Stimulated activated memory B cell treated with anti-CD40 and anti-IgM and Interleukin-4, amounts not matched to agents 10 μg/mL and 1 μg/mL and 100 μg/mL, for 72 hours (primary cell): ENCODE results near the gene PCNX1.
A peak's percentile ranks its signal among the peaks of the same experiment; 100 is the strongest.
"Not testable (repeated sequence)": the region's sequence is repeated elsewhere in the genome, so short reads cannot be mapped to it uniquely, and the experiment has no call there.

Experiments
- ATAC-seq: fragments of 150-1000 bp; cut with Tn5 transposase; 2 replicates; pipeline ENCODE4 v1.10.0; 2021
- H3K27ac Mint-ChIP-seq: one replicate; pipeline ENCODE4 v1.8.0; 2022; ENCODE audit warnings: mild to moderate bottlenecking, mixed read lengths
- H3K27me3 Mint-ChIP-seq: one replicate; pipeline ENCODE4 v1.8.0; 2022; ENCODE audit warnings: mixed read lengths
- H3K36me3 Mint-ChIP-seq: one replicate; pipeline ENCODE4 v1.8.0; 2022; ENCODE audit warnings: mixed read lengths
- H3K4me1 Mint-ChIP-seq: one replicate; pipeline ENCODE4 v1.8.0; 2022; ENCODE audit warnings: mixed read lengths
- H3K4me3 Mint-ChIP-seq: one replicate; pipeline ENCODE4 v1.8.0; 2022; ENCODE audit warnings: mild to moderate bottlenecking, moderate library complexity, mixed read lengths
- H3K9me3 Mint-ChIP-seq: one replicate; pipeline ENCODE4 v1.8.0; 2022; ENCODE audit warnings: mixed read lengths

The PCNX1 gene

GRCh38 chr14:71117839-71118743 is 210.8 kb downstream of the PCNX1 start:
- no peaks in the 10 kb centered on the region for H3K9me3 Mint-ChIP-seq
- H3K27ac Mint-ChIP-seq = peak overlapping the region; percentile 79
- H3K4me1 Mint-ChIP-seq = peaks cover 32% of the 10 kb centered on the region
- no peaks in the 10 kb centered on the region for H3K27me3 Mint-ChIP-seq
- peaks cover 12% of the 10 kb centered on the region for H3K36me3 Mint-ChIP-seq
- ATAC-seq = no peak
- H3K4me3 Mint-ChIP-seq = no peak overlapping the region

- ATAC-seq = no peak
- Mint-ChIP-seq H3K27ac (peak overlapping the region; percentile 79), H3K4me1 (peaks cover 32% of the 10 kb centered on the region), H3K4me3 (no peak overlapping the region), H3K27me3 (no peaks in the 10 kb centered on the region), H3K9me3 (no peaks in the 10 kb centered on the region), H3K36me3 (peaks cover 8% of the 10 kb centered on the region)
These were observed 211.8 kb downstream of the PCNX1 start for GRCh38 chr14:71119075-71119474.

- Mint-ChIP-seq H3K4me3 (no peak overlapping the region), H3K36me3 (peaks cover 6% of the 10 kb centered on the region), H3K9me3 (no peaks in the 10 kb centered on the region), H3K27me3 (no peaks in the 10 kb centered on the region), H3K4me1 (peaks cover 32% of the 10 kb centered on the region), H3K27ac (no peak overlapping the region)
- ATAC-seq = no peak
These were observed 212.6 kb downstream of the PCNX1 start for GRCh38 chr14:71119832-71120231.

GRCh38 chr14:71121001-71121400 is 213.7 kb downstream of the PCNX1 start:
- H3K4me1 Mint-ChIP-seq = peaks cover 28% of the 10 kb centered on the region
- H3K4me3 Mint-ChIP-seq = no peak overlapping the region
- no peak for ATAC-seq
- H3K27ac Mint-ChIP-seq = no peak overlapping the region
- H3K9me3 Mint-ChIP-seq = no peaks in the 10 kb centered on the region
- peaks cover 6% of the 10 kb centered on the region for H3K36me3 Mint-ChIP-seq
- no peaks in the 10 kb centered on the region for H3K27me3 Mint-ChIP-seq

- Mint-ChIP-seq H3K9me3 (no peaks in the 10 kb centered on the region), H3K4me3 (no peak overlapping the region), H3K27me3 (no peaks in the 10 kb centered on the region), H3K4me1 (peaks cover 21% of the 10 kb centered on the region), H3K36me3 (peaks cover 6% of the 10 kb centered on the region), H3K27ac (no peak overlapping the region)
- no peak for ATAC-seq
These were observed 214.5 kb downstream of the PCNX1 start for GRCh38 chr14:71121711-71122110.

- Mint-ChIP-seq H3K36me3 (peaks cover 6% of the 10 kb centered on the region), H3K27me3 (no peaks in the 10 kb centered on the region), H3K9me3 (no peaks in the 10 kb centered on the region), H3K4me1 (peaks cover 9% of the 10 kb centered on the region), H3K27ac (no peak overlapping the region), H3K4me3 (no peak overlapping the region)
- ATAC-seq = no peak
These were observed 215.8 kb downstream of the PCNX1 start for GRCh38 chr14:71122866-71123565.

GRCh38 chr14:71123579-71124135 is 216.4 kb downstream of the PCNX1 start:
- Mint-ChIP-seq H3K4me3 (no peak overlapping the region), H3K36me3 (peaks cover 2% of the 10 kb centered on the region), H3K27me3 (no peaks in the 10 kb centered on the region), H3K9me3 (no peaks in the 10 kb centered on the region), H3K4me1 (peaks cover 4% of the 10 kb centered on the region), H3K27ac (no peak overlapping the region)
- no peak for ATAC-seq

GRCh38 chr14:71129716-71130490 is 222.6 kb downstream of the PCNX1 start:
- not testable (repeated sequence) for H3K36me3 Mint-ChIP-seq, H3K9me3 Mint-ChIP-seq, H3K27me3 Mint-ChIP-seq, H3K27ac Mint-ChIP-seq, ATAC-seq, H3K4me3 Mint-ChIP-seq
- H3K4me1 Mint-ChIP-seq = peaks cover 11% of the 10 kb centered on the region

- no peaks in the 10 kb centered on the region for H3K9me3 Mint-ChIP-seq
- H3K27me3 Mint-ChIP-seq = no peaks in the 10 kb centered on the region
- H3K4me3 Mint-ChIP-seq = no peak overlapping the region
- H3K27ac Mint-ChIP-seq = no peak overlapping the region
- peaks cover 11% of the 10 kb centered on the region for H3K4me1 Mint-ChIP-seq
- peak; percentile 64 for ATAC-seq
- no peaks in the 10 kb centered on the region for H3K36me3 Mint-ChIP-seq
These were observed 223.4 kb downstream of the PCNX1 start for GRCh38 chr14:71130491-71131179.

- Mint-ChIP-seq H3K9me3 (peaks cover 2% of the 10 kb centered on the region), H3K27me3 (no peaks in the 10 kb centered on the region), H3K36me3 (no peaks in the 10 kb centered on the region), H3K4me1 (peaks cover 11% of the 10 kb centered on the region), H3K4me3 (no peak overlapping the region), H3K27ac (no peak overlapping the region)
- no peak for ATAC-seq
These were observed 226.0 kb downstream of the PCNX1 start for GRCh38 chr14:71133296-71133695.

GRCh38 chr14:71135496-71135895 is 228.2 kb downstream of the PCNX1 start:
- no peak for ATAC-seq
- peaks cover 2% of the 10 kb centered on the region for H3K9me3 Mint-ChIP-seq
- peaks cover 18% of the 10 kb centered on the region for H3K4me1 Mint-ChIP-seq
- H3K27ac Mint-ChIP-seq = no peak overlapping the region
- no peak overlapping the region for H3K4me3 Mint-ChIP-seq
- H3K27me3 Mint-ChIP-seq = no peaks in the 10 kb centered on the region
- H3K36me3 Mint-ChIP-seq = no peaks in the 10 kb centered on the region

- H3K27ac Mint-ChIP-seq = no peak overlapping the region
- no peak for ATAC-seq
- no peaks in the 10 kb centered on the region for H3K27me3 Mint-ChIP-seq
- no peaks in the 10 kb centered on the region for H3K36me3 Mint-ChIP-seq
- no peak overlapping the region for H3K4me3 Mint-ChIP-seq
- peaks cover 15% of the 10 kb centered on the region for H3K4me1 Mint-ChIP-seq
- H3K9me3 Mint-ChIP-seq = peaks cover 2% of the 10 kb centered on the region
These were observed 228.7 kb downstream of the PCNX1 start for GRCh38 chr14:71135911-71136310.

GRCh38 chr14:71136386-71137060 is 229.3 kb downstream of the PCNX1 start:
- H3K27ac Mint-ChIP-seq = no peak overlapping the region
- H3K9me3 Mint-ChIP-seq = peaks cover 2% of the 10 kb centered on the region
- no peak for ATAC-seq
- peaks cover 17% of the 10 kb centered on the region for H3K4me1 Mint-ChIP-seq
- no peak overlapping the region for H3K4me3 Mint-ChIP-seq
- no peaks in the 10 kb centered on the region for H3K27me3 Mint-ChIP-seq
- no peaks in the 10 kb centered on the region for H3K36me3 Mint-ChIP-seq
